ENCODE data around the gene DCLK2.
"Not testable (repeated sequence)": the region's sequence is repeated elsewhere in the genome, so short reads cannot be mapped to it uniquely, and the experiment has no call there.

The DCLK2 gene

DNA sequence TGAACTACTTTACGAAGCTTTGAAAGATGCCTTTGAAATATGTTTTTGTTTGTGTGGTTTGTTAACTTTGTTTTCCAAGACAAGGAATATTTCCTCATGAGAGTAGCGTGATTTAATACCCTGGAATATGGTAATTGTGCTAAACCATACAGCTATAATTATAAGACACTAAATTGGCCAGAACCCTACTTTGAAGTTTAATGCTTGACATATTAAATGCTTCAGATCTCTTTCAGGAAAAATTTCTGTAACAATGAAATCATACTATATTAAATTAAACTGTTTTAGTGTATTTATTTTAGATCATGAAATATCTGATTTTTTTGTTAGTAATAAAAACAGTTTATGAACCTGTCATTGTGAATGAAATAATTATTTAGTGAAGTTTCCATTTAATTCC is 63.5 kb downstream of the DCLK2 start:
- Mint-ChIP-seq H3K36me3 (ENCODE audit: low read depth) (no peaks in the 10 kb centered on the region), H3K27ac (no peak overlapping the region), H3K27me3 (no peaks in the 10 kb centered on the region), H3K4me1 (ENCODE audit: low read depth) (no peaks in the 10 kb centered on the region), H3K4me3 (no peak overlapping the region), H3K9me3 (peaks cover 4% of the 10 kb centered on the region)

DNA sequence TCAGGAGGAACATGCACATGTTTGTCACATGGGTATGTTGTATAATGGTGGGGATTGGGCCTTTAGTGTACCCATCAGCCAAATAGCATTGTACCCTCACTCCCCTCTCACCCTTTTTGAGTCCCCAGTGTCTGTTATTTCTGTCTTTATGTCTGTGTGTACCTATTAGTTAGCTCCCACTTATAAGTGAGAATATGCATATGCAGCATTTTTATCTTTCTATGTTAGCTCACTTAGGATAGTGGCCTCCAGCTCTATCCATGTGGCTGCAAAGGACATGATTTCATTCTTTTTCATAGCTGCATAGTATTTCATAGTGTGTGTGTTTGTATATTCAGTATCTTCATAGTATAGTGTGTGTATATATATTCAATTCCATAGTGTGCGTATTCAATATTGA is 64.6 kb downstream of the DCLK2 start:
- Mint-ChIP-seq H3K9me3 (peaks cover 4% of the 10 kb centered on the region), H3K4me3 (no peak overlapping the region), H3K27me3 (no peaks in the 10 kb centered on the region), H3K27ac (no peak overlapping the region), H3K36me3 (ENCODE audit: low read depth) (no peaks in the 10 kb centered on the region), H3K4me1 (ENCODE audit: low read depth) (no peaks in the 10 kb centered on the region)

DNA sequence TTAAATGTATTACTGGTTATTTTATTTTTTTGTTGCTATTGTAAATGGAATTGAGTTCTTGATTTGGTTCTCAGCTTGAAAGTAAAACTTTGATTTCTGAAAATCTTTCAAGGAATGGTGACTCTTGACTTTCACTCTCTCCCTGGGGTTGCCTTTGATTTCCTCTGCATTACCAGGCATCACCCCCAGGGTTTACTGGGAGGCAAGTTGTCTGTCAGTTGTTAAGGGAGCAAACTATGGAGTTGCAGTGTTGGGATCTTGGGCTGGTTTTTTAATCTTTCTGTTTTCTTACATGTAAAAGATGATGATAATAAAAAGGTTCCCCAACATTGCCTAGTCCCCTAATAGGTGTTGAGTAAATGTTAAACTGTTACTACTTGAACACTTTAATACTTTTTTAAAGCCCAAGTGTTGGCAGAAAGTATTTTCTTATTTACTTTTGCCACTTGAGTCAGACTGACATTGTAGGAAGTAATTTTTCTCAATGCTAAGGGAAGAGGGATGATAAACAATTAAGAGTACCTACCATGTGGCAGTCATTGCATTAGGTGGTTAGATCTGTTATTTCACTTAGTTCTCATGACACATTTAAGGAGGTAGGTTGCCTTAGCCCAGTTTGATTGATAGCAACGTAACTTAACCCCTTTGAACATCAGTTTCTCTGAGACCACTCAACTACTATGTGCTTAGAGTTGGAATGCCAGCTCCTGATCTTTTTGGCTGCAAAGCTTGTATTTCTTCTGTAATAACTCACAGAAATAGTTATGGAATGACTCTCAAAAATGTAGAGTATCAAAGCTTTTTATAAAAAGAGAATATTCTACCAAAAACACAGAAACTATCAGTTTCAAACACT is 67.1 kb downstream of the DCLK2 start:
- Mint-ChIP-seq H3K36me3 (ENCODE audit: low read depth) (no peaks in the 10 kb centered on the region), H3K27me3 (peaks cover 5% of the 10 kb centered on the region), H3K4me1 (ENCODE audit: low read depth) (no peaks in the 10 kb centered on the region), H3K9me3 (peaks cover 4% of the 10 kb centered on the region), H3K27ac (no peak overlapping the region), H3K4me3 (no peak overlapping the region)

DNA sequence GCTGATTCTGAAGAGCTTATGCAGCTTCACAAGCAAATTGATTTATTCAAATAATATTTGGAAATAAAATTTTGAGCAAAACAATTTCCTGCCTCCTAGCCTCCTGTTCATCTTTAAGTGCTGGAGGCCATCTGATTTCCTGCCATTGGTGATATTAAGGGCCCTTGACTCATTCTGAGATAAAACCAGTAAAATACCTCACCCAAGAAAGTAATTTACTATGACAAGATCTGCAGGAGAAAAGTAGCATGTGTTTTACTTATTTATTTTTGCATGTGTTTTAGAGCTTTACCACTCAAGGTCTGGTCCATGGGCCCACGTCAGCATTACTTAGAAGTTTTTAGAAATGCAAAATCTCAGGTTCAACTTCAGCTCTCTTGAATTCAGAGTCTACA is 67.7 kb downstream of the DCLK2 start:
- Mint-ChIP-seq H3K4me3 (no peak overlapping the region), H3K4me1 (ENCODE audit: low read depth) (no peaks in the 10 kb centered on the region), H3K27me3 (peaks cover 5% of the 10 kb centered on the region), H3K9me3 (peaks cover 4% of the 10 kb centered on the region), H3K36me3 (ENCODE audit: low read depth) (no peaks in the 10 kb centered on the region), H3K27ac (no peak overlapping the region)

DNA sequence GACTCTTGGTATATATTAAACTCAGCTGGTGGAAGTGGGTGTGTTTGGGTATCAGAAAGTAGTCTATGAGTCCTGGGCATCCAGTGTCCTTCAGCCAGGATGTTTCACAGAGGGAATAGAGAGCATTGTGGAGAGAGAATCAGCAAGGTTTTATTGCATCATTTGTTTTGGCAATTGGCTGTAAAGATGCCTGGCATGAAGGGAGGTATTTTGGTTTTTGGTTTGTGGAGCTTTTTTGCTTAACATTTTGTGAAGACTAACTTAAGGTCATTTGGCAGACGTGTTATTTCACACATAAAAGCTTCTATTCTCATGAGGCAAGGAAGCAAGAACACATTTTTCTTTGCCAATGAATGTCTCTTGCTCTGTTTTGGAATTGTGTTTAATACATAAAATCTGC is 71.1 kb downstream of the DCLK2 start:
- Mint-ChIP-seq H3K9me3 (no peaks in the 10 kb centered on the region), H3K27me3 (peaks cover 5% of the 10 kb centered on the region), H3K4me1 (ENCODE audit: low read depth) (no peaks in the 10 kb centered on the region), H3K4me3 (no peak overlapping the region), H3K36me3 (ENCODE audit: low read depth) (no peaks in the 10 kb centered on the region), H3K27ac (no peak overlapping the region)

DNA sequence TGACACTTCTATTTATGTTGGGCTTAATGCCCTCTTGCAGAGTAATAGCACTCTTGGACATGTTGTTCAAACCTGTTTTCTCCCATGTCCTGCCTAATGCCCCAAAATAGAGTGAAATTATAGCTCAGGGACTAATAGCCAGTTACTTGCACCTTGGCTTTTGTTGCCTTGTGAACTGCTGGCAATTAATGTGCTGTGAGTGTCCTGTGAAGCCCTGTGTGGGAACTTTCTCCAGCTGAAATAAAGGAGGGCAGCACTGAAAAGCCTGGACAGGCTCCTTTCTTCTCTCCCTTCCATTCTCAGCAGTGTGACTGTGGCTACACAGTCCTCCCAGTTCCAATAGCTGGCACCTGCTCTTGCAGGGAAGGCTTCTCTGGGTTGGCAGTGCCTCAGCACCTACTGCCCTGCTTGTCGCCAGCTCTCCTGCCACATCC is 72.4 kb downstream of the DCLK2 start:
- H3K27ac Mint-ChIP-seq = no peak overlapping the region
- H3K27me3 Mint-ChIP-seq = peaks cover 5% of the 10 kb centered on the region
- no peak overlapping the region for H3K4me3 Mint-ChIP-seq
- H3K9me3 Mint-ChIP-seq = no peaks in the 10 kb centered on the region
- H3K36me3 Mint-ChIP-seq (ENCODE audit: low read depth) = no peaks in the 10 kb centered on the region
- no peaks in the 10 kb centered on the region for H3K4me1 Mint-ChIP-seq (ENCODE audit: low read depth)

DNA sequence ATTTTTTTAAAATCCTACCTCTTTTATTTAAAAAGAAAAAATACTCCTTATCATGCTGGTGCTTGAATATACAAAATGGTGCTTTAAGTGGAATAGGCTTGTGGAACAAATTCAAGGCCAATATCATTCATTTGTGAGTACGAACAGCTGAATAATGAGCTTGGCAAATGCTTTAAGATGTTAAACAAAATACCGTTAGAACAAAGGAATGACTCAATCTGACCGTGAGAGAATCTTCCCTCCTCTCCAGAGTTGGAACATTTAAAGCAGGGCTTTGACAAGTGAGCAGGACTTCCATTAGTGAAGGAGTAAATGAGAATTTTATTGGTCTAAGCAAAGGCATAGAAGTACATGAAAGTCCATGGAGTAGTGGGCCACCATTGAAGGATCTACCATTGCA is 74.5 kb downstream of the DCLK2 start:
- H3K4me3 Mint-ChIP-seq = no peak overlapping the region
- no peaks in the 10 kb centered on the region for H3K9me3 Mint-ChIP-seq

DNA sequence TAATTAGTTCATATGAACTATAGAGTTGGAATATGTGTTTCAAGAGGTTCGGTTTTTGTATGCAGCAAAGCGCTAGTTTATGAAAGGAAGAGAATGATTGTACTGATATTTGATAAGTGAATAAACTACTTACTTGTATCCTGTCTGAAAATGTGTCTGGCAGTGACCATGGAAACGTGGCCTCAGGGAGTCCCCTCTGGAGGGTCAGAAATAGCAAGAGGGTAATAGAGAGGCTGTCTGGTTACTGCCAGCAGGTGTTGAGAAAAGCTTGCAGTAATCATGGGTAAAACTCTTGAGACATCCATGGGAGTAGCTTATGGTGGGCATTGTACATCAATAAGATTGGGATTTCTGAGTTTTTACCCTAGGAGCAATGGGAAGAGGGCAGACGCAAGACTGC is 77.1 kb downstream of the DCLK2 start:
- H3K4me1 Mint-ChIP-seq (ENCODE audit: low read depth) = no peaks in the 10 kb centered on the region
- H3K9me3 Mint-ChIP-seq = no peaks in the 10 kb centered on the region
- H3K36me3 Mint-ChIP-seq (ENCODE audit: low read depth) = no peaks in the 10 kb centered on the region
- no peak overlapping the region for H3K4me3 Mint-ChIP-seq
- no peak overlapping the region for H3K27ac Mint-ChIP-seq
- no peaks in the 10 kb centered on the region for H3K27me3 Mint-ChIP-seq

More for the DNA sequence above, 74.5 kb downstream of the DCLK2 start:
- peaks cover 5% of the 10 kb centered on the region for H3K27me3 Mint-ChIP-seq
- no peaks in the 10 kb centered on the region for H3K36me3 Mint-ChIP-seq (ENCODE audit: low read depth)
- H3K4me1 Mint-ChIP-seq (ENCODE audit: low read depth) = no peaks in the 10 kb centered on the region
- H3K27ac Mint-ChIP-seq = no peak overlapping the region

DNA sequence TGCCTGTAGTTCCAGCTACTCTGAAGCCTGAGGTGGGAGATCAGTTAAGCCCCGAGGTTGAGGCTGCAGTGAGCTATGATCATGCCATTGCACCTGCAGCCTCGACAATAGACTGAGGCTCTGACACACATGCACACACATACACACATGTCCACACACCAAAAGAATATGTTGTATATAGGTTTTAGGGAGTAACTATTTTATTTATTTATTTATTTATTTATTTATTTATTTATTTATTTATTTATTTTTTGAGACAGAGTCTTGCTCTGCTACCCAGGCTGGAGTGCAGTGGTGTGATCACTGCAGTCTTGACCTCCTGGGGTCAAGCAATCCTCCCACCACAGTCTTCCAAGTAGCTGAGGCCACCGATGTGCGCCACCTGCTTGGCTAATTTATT is 78.3 kb downstream of the DCLK2 start:
- Mint-ChIP-seq H3K27ac (no peak overlapping the region), H3K4me3 (no peak overlapping the region), H3K4me1 (ENCODE audit: low read depth) (no peaks in the 10 kb centered on the region), H3K9me3 (no peaks in the 10 kb centered on the region), H3K27me3 (no peaks in the 10 kb centered on the region), H3K36me3 (ENCODE audit: low read depth) (no peaks in the 10 kb centered on the region)

DNA sequence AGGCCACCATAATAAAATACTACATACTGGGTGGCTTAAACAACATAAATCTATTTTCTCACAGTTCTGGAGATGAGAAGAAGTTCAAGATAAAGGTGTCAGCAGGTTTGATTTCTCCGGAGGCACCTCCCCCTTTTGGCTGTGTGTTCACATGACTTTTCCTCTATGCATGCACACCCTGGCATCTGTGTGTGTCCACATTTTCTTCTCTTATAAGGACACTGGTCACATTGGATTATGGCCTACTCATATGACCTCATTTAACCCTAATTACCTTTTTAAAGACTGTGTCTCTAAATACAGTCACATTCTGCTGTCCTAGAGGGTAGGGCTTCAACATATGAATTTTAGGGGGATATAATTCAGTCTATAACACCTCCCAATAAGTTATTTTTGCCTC is 79.8 kb downstream of the DCLK2 start:
- H3K27ac Mint-ChIP-seq = no peak overlapping the region
- peaks cover 4% of the 10 kb centered on the region for H3K27me3 Mint-ChIP-seq
- H3K4me3 Mint-ChIP-seq = no peak overlapping the region
- H3K4me1 Mint-ChIP-seq (ENCODE audit: low read depth) = no peaks in the 10 kb centered on the region
- no peaks in the 10 kb centered on the region for H3K9me3 Mint-ChIP-seq
- no peaks in the 10 kb centered on the region for H3K36me3 Mint-ChIP-seq (ENCODE audit: low read depth)

DNA sequence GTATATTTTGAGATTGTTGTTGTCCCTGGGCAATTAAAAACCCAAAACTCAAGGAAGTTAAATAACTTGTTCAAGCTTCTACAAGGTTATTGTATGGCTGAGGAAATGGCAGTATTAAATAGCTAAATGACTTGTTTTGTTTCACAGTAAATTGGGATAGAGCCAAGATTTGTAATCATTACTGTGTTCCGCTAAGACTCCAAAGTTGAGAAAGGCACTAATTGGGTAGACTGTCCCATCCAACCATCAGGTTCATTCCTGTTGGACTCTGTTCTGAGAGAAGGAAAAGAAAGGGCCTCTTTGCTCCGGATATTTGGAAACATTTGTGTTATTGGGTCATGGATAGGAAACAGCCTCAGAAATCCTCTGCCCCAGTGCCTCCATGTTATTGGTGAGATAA is 82.2 kb downstream of the DCLK2 start:
- Mint-ChIP-seq H3K27me3 (peaks cover 4% of the 10 kb centered on the region), H3K4me1 (ENCODE audit: low read depth) (no peaks in the 10 kb centered on the region), H3K4me3 (no peak overlapping the region), H3K27ac (no peak overlapping the region), H3K9me3 (no peaks in the 10 kb centered on the region), H3K36me3 (ENCODE audit: low read depth) (no peaks in the 10 kb centered on the region)

DNA sequence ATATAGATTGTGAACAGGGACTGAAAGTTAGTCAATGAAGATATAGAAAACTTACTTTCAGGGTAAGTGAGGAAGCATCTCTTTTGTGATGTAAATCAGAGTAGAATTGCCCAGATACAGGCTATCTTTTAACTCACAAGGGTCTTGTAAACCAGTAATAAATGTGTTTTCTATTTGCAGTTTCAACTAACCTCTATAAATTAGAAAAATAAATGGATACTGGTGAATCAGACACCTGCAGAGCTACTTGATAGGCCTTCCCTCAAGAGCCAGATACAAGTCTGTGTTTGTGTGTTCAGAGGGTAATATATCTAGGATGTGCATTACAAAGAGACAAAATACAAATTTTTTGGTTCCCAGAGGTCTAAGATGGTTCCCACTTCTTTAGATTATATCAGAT is 82.9 kb downstream of the DCLK2 start:
- Mint-ChIP-seq H3K27me3 (peaks cover 4% of the 10 kb centered on the region), H3K9me3 (no peaks in the 10 kb centered on the region), H3K4me3 (no peak overlapping the region), H3K36me3 (ENCODE audit: low read depth) (no peaks in the 10 kb centered on the region), H3K27ac (no peak overlapping the region), H3K4me1 (ENCODE audit: low read depth) (no peaks in the 10 kb centered on the region)

DNA sequence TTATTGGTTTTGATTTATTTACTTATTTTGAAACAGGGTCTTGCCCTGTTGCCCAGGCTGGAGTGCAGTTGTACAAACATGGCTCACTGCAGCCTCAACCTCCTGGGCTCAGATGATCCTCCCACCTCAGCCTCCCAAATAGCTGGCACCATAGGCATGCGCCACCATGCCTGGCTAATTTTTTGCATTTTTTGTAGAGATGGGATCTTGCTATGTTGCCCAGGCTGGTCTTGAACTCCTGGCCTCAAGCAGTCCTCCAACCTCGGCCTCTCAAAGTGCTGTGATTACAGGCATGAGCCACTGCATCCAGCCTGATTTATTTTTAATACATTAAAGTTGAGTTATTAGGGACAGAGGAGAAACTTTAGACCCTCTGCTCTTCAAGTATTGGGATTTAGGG is 83.8 kb downstream of the DCLK2 start:
- not testable (repeated sequence) for H3K36me3 Mint-ChIP-seq (ENCODE audit: low read depth); H3K27ac Mint-ChIP-seq; H3K4me3 Mint-ChIP-seq; H3K9me3 Mint-ChIP-seq; H3K27me3 Mint-ChIP-seq; H3K4me1 Mint-ChIP-seq (ENCODE audit: low read depth)

DNA sequence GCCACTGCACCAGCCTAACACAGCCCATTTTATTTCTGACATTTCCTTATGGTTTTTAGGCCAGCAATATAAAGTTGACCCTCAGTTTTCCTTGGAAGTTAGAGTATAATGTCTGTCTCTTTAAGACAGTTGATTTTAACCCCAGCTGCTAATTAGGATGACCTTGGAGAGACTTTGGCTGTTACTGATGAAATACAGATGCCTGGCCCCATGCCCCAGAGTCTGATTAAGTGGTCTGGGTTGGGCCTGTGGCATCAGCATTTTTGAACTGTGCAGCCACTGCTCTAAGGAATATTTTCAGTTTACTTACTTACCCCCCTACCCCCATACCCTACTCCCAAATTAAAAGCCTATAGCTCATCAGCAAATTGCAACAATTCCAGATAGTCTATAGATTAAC is 85.8 kb downstream of the DCLK2 start:
- H3K36me3 Mint-ChIP-seq (ENCODE audit: low read depth) = no peaks in the 10 kb centered on the region
- H3K27ac Mint-ChIP-seq = no peak overlapping the region
- H3K4me1 Mint-ChIP-seq (ENCODE audit: low read depth) = no peaks in the 10 kb centered on the region
- no peaks in the 10 kb centered on the region for H3K9me3 Mint-ChIP-seq
- H3K27me3 Mint-ChIP-seq = peaks cover 4% of the 10 kb centered on the region
- H3K4me3 Mint-ChIP-seq = no peak overlapping the region

DNA sequence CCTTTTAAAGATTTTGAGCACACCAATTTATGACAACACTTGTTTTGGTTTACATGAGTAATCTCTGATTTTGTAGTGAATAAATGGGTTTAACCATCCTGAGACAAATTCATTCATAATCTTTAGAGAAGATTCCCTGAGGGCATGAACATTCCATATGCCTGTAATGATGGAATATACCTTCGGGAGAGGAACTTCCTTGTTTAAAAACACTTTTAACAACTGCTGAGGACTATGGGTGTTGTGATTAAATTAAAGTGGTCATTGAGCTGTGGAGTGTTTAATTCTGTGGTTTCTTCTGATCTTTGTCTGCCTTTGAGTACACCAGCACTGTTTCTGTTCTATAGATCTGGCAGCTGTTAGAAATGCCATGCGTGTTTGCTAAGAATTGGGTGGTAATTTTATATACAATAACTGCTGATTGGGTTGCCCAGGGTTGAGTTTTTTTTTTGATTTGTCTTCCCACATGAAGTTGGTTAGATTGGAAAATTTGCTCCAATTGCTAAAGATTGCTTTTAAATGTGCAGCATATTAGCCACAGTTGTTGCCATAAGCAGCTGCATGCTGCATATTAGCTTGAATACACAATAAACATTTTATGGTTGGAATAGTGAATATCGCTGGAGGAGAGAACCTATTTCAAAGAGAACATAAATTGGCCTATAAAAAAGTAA is 86.8 kb downstream of the DCLK2 start:
- Mint-ChIP-seq H3K4me3 (no peak overlapping the region), H3K27ac (no peak overlapping the region), H3K9me3 (no peaks in the 10 kb centered on the region), H3K4me1 (ENCODE audit: low read depth) (no peaks in the 10 kb centered on the region), H3K36me3 (ENCODE audit: low read depth) (no peaks in the 10 kb centered on the region), H3K27me3 (peaks cover 4% of the 10 kb centered on the region)

DNA sequence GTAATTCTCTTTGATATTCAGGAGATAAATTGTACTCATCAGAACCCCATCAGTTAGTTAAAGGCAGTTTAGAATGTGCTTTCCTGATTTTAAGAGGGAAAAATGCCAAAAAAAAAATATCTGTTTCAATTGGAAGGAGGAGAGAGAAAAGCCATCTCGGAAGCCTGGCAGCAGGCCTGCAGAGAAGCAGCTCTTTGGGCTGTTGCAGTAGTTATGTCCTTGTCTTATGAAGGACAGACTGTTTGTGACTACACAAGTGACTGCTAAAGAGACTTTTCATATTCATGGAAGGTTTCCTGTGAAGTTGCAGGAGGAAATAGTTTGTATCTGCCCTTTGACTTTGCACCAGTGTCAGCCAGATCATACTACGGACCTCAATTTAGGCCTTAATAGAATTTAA is 88.8 kb downstream of the DCLK2 start:
- H3K9me3 Mint-ChIP-seq = no peaks in the 10 kb centered on the region
- H3K4me3 Mint-ChIP-seq = no peak overlapping the region
- H3K36me3 Mint-ChIP-seq (ENCODE audit: low read depth) = no peaks in the 10 kb centered on the region
- H3K4me1 Mint-ChIP-seq (ENCODE audit: low read depth) = no peaks in the 10 kb centered on the region
- H3K27ac Mint-ChIP-seq = no peak overlapping the region
- peaks cover 4% of the 10 kb centered on the region for H3K27me3 Mint-ChIP-seq

Data from stimulated activated naive CD8-positive, alpha-beta T cell treated with anti-CD3 and anti-CD28 coated beads, Interleukin-15, Interleukin-2, amounts not matched to agents 100 ng/mL and 50 ng/mL, for 24 hours (primary cell).